Measurements from ENCODE around the gene CP.

The CP gene

DNA sequence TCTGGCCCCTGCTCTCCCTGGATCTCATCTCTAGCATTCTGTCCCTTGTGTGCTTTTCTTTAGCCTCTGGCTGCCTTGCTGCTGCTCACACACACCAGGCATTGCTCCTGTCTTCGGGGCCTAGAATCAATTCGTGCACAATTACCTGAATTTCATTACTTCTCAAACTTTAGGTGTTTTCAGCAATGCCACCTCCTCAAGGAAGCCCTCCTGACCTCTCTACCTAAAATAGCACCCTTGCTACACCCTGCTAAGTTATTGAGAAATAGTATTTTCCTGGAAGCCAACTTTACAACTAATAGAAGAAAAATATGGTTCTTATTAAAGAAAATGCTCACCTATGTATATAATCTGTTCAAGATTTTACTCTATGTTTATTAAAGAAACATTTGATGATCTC is 40.4 kb downstream of the CP start:
- H3K4me3 Mint-ChIP-seq: no peak overlapping the region
- H3K27ac Mint-ChIP-seq: no peak overlapping the region
- peaks cover 3% of the 10 kb centered on the region for H3K36me3 Mint-ChIP-seq
- H3K27me3 Mint-ChIP-seq: no peaks in the 10 kb centered on the region
- H3K9me3 Mint-ChIP-seq: no peaks in the 10 kb centered on the region
- DNase-seq: no peak
- CTCF ChIA-PET: no interaction called here
- H3K4me1 Mint-ChIP-seq: no peaks in the 10 kb centered on the region

- H3K4me1 Mint-ChIP-seq: peaks cover under 1% of the 10 kb centered on the region
- DNase-seq: no peak
- CTCF ChIA-PET: no interaction called here
- no peak overlapping the region for H3K4me3 Mint-ChIP-seq
- H3K9me3 Mint-ChIP-seq: no peaks in the 10 kb centered on the region
- no peaks in the 10 kb centered on the region for H3K27me3 Mint-ChIP-seq
- H3K36me3 Mint-ChIP-seq: peaks cover 6% of the 10 kb centered on the region
- no peak overlapping the region for H3K27ac Mint-ChIP-seq
Observed at GRCh38 chr3:149180057-149180573, 41.5 kb downstream of the CP start.

- H3K4me1 Mint-ChIP-seq: peaks cover 4% of the 10 kb centered on the region
- CTCF ChIA-PET: no interaction called here
- peaks cover 8% of the 10 kb centered on the region for H3K36me3 Mint-ChIP-seq
- H3K9me3 Mint-ChIP-seq: no peaks in the 10 kb centered on the region
- no peak overlapping the region for H3K4me3 Mint-ChIP-seq
- H3K27me3 Mint-ChIP-seq: no peaks in the 10 kb centered on the region
- no peak for DNase-seq
- no peak overlapping the region for H3K27ac Mint-ChIP-seq
Observed at GRCh38 chr3:149179220-149179619, 42.4 kb downstream of the CP start.

DNA sequence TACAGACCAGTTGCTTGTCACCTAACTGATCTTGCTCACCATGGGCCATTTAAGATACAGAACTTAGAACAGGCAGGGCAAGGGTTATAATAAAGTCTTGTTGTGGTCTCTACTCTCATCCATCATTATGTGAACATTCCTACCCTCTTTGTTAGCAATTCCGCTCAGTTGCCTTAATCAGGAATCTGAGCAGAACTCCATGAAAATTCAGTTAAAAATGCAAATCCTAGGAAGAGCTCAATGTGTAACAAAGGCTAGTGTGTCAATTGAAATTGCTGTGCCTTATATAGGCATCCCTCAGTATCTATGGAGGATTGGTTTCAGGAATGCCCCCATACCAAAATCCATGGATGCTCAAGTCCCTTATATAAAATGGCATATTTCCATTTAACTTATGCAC is 44.5 kb downstream of the CP start:
- Mint-ChIP-seq H3K36me3 (peaks cover 20% of the 10 kb centered on the region), H3K4me3 (no peak overlapping the region), H3K27ac (no peak overlapping the region), H3K4me1 (peaks cover 4% of the 10 kb centered on the region), H3K9me3 (no peaks in the 10 kb centered on the region), H3K27me3 (no peaks in the 10 kb centered on the region)
- DNase-seq: no peak
- CTCF ChIA-PET: interaction anchor here (1.2 kb wide), 1 partner anchor 57 kb away, joined by 3 read pairs; no protein-coding TSS in a partner anchor

DNA sequence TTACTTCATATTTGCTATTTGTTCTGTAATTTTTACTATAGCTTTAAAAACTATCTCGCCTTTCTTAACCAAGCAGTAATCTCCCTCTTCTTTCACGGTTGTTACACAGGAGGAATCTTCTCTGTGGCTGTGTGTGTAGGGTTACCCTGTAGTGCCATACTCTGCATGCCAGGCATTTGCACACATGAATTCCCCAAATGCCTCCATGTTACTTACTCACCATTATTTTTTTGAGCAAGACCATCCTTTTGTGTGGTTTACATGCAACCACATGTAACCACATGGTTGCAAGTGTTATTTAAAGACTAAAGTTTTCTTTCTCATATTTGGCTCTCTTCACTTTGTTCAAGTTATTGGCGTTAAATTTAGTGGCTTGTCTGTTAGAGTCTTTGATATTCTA is 46.7 kb downstream of the CP start:
- CTCF ChIA-PET: no interaction called here

GRCh38 chr3:149170672-149171071 is 51.0 kb downstream of the CP start:
- H3K27ac Mint-ChIP-seq: no peak overlapping the region
- H3K36me3 Mint-ChIP-seq: peaks cover 38% of the 10 kb centered on the region
- CTCF ChIA-PET: no interaction called here

More for the DNA sequence above, 46.7 kb downstream of the CP start:
- Mint-ChIP-seq H3K27me3 (no peaks in the 10 kb centered on the region), H3K9me3 (no peaks in the 10 kb centered on the region), H3K4me1 (peaks cover 4% of the 10 kb centered on the region), H3K27ac (no peak overlapping the region), H3K36me3 (peaks cover 30% of the 10 kb centered on the region), H3K4me3 (no peak overlapping the region)
- DNase-seq: no peak

GRCh38 chr3:149167898-149168297 is 53.7 kb downstream of the CP start:
- DNase-seq: no peak
- no peaks in the 10 kb centered on the region for H3K27me3 Mint-ChIP-seq
- peaks cover 40% of the 10 kb centered on the region for H3K36me3 Mint-ChIP-seq
- H3K27ac Mint-ChIP-seq: no peak overlapping the region
- H3K9me3 Mint-ChIP-seq: no peaks in the 10 kb centered on the region
- CTCF ChIA-PET: no interaction called here
- no peaks in the 10 kb centered on the region for H3K4me1 Mint-ChIP-seq
- no peak overlapping the region for H3K4me3 Mint-ChIP-seq

More at GRCh38 chr3:149170672-149171071, 51.0 kb downstream of the CP start:
- H3K27me3 Mint-ChIP-seq: no peaks in the 10 kb centered on the region
- H3K4me3 Mint-ChIP-seq: no peak overlapping the region
- no peaks in the 10 kb centered on the region for H3K9me3 Mint-ChIP-seq
- peaks cover 4% of the 10 kb centered on the region for H3K4me1 Mint-ChIP-seq
- no peak for DNase-seq

DNA sequence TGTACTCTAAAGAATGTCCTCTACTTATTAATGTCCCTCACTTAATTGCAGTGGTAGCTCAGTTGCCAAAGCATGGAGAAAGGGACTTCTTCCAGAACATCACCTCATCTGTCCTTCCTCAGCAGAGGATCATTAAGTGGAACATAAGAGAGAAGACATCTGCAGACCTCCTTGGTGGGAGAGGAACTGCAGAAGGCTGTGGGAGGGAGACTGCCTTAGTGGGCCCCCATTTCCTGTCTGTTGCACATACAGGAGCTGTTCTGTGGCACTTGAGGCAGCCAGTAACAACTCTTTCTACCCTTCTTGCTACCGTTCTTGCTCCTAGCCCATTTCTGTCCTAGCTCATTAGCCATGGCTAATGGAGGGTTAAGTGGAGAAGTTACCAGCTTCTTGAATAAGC is 58.6 kb downstream of the CP start:
- H3K36me3 Mint-ChIP-seq: peaks cover 45% of the 10 kb centered on the region
- no peak overlapping the region for H3K4me3 Mint-ChIP-seq
- no peak overlapping the region for H3K27ac Mint-ChIP-seq
- no peaks in the 10 kb centered on the region for H3K9me3 Mint-ChIP-seq
- peaks cover 2% of the 10 kb centered on the region for H3K4me1 Mint-ChIP-seq
- CTCF ChIA-PET: no interaction called here
- no peaks in the 10 kb centered on the region for H3K27me3 Mint-ChIP-seq
- DNase-seq: no peak

DNA sequence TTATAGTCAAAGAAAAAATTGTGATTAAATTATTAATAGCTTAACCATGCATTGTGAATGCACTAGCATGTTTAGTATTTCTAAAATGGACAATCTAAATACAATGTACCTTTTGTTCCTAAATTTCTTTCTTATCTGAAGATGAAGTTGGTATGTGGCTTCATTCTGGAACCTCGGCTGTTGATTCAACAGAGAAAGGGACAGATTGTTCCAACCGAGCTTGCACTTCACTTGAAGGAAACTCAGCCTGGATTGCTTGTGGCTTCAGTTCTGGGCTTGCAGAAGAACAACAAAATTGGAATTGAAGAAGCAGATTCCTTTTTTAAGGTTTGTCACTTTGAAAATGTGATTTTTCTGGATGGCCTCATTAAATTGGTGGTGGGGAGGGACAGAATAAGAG is 59.6 kb downstream of the CP start:
- CTCF ChIA-PET: interaction anchor here (0.6 to 0.8 kb wide), 3 partner anchors 26 to 694 kb away, joined by 3 read pairs; no protein-coding TSS in a partner anchor
- no peak overlapping the region for H3K27ac Mint-ChIP-seq
- DNase-seq: no peak
- H3K4me3 Mint-ChIP-seq: no peak overlapping the region
- peaks cover 44% of the 10 kb centered on the region for H3K36me3 Mint-ChIP-seq
- peaks cover 2% of the 10 kb centered on the region for H3K4me1 Mint-ChIP-seq
- H3K9me3 Mint-ChIP-seq: no peaks in the 10 kb centered on the region
- no peaks in the 10 kb centered on the region for H3K27me3 Mint-ChIP-seq

DNA sequence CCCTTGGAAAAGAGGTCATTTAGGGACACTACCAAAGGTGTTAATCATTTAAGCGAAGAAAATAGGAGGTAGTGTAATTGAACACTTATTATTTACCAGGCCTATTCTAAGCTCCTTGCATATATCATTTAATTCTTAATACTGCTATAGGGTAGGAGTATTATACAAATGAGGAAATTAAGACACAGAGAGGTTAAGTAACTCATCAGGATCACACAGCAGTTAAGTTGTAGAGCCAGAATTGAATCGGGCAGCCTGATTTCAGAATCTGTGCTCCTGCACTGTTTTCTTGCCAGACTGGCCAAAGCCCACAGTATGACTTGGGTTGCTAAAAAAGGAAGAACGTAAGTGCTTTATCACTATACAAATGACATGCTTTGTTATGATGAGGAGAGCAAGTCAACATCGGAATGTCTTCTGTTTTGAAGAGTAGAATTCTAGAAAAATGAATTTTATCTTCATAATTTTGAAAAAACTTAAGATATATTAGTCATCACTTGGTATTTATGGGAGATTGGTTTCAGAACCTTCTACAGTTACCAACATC is 60.8 kb downstream of the CP start:
- Mint-ChIP-seq H3K36me3 (peaks cover 47% of the 10 kb centered on the region), H3K27ac (no peak overlapping the region), H3K9me3 (no peaks in the 10 kb centered on the region), H3K4me3 (no peak overlapping the region), H3K4me1 (peaks cover 2% of the 10 kb centered on the region), H3K27me3 (no peaks in the 10 kb centered on the region)
- no peak for DNase-seq
- CTCF ChIA-PET: no interaction called here

GRCh38 chr3:149153402-149153801 is 68.2 kb downstream of the CP start:
- Mint-ChIP-seq H3K4me3 (no peak overlapping the region), H3K27me3 (no peaks in the 10 kb centered on the region), H3K36me3 (peaks cover 53% of the 10 kb centered on the region), H3K9me3 (no peaks in the 10 kb centered on the region), H3K27ac (no peak overlapping the region), H3K4me1 (peaks cover 18% of the 10 kb centered on the region)
- CTCF ChIA-PET: interaction anchor here (1.3 kb wide), 1 partner anchor 199 kb away, joined by 3 read pairs; no protein-coding TSS in a partner anchor
- DNase-seq: no peak

DNA sequence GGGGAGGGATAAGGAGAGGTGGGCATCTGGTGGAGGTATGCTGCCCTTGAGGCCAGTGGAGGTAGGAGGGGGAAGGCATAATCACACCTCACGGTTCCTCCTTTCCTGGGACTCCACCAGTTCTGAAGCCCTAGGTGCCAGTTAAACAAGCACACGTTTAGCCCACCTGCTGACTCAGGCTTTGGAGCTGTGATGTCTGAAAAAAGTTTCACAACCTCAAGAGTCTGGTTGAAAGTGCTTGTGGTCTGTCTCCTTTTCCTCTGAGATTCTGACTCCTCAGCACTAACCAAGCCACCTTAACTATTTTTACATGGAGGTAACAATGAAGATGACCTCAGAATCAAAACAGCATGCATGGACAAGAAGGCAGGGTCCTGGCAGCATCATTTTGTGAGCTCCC is 69.2 kb downstream of the CP start:
- Mint-ChIP-seq H3K27ac (no peak overlapping the region), H3K4me3 (no peak overlapping the region), H3K4me1 (peaks cover 18% of the 10 kb centered on the region), H3K27me3 (no peaks in the 10 kb centered on the region), H3K9me3 (no peaks in the 10 kb centered on the region), H3K36me3 (peaks cover 49% of the 10 kb centered on the region)
- DNase-seq: peak; percentile 34
- CTCF ChIA-PET: interaction anchor here (1.3 kb wide), 1 partner anchor 198 kb away, joined by 3 read pairs; no protein-coding TSS in a partner anchor

- no peaks in the 10 kb centered on the region for H3K9me3 Mint-ChIP-seq
- CTCF ChIA-PET: no interaction called here
- no peak overlapping the region for H3K27ac Mint-ChIP-seq
- H3K27me3 Mint-ChIP-seq: no peaks in the 10 kb centered on the region
- H3K4me3 Mint-ChIP-seq: no peak overlapping the region
- peaks cover 18% of the 10 kb centered on the region for H3K4me1 Mint-ChIP-seq
- DNase-seq: no peak
- H3K36me3 Mint-ChIP-seq: peaks cover 49% of the 10 kb centered on the region
Observed at GRCh38 chr3:149151843-149152242, 69.8 kb downstream of the CP start.

GRCh38 chr3:149150436-149150835 is 71.2 kb downstream of the CP start:
- peaks cover 18% of the 10 kb centered on the region for H3K4me1 Mint-ChIP-seq
- no peaks in the 10 kb centered on the region for H3K27me3 Mint-ChIP-seq
- peaks cover 43% of the 10 kb centered on the region for H3K36me3 Mint-ChIP-seq
- H3K27ac Mint-ChIP-seq: no peak overlapping the region
- DNase-seq: no peak
- H3K4me3 Mint-ChIP-seq: no peak overlapping the region
- CTCF ChIA-PET: interaction anchor here (0.7 kb wide), 1 partner anchor 258 kb away, joined by 3 read pairs; no protein-coding TSS in a partner anchor
- no peaks in the 10 kb centered on the region for H3K9me3 Mint-ChIP-seq

DNA sequence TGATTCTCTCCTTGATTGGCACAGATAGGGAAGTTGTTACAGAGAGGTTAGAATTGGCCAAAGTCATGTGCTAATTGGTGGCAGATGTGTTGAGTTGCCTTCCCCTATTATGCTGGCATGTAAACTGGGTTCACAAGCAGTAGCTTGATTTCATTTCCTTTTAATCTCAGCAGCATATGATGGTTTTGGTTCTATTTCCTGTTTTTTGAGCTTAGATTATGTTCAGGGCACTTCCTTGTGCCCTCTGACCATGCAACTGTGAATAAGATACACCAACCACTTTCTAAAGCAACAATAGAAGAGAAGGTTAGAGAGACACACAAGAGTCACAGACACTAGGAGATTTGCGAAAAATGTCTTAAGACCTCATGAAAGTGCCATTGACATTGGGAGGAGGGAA is 75.7 kb downstream of the CP start:
- Mint-ChIP-seq H3K4me3 (no peak overlapping the region), H3K36me3 (peaks cover 43% of the 10 kb centered on the region), H3K4me1 (peaks cover 2% of the 10 kb centered on the region), H3K9me3 (no peaks in the 10 kb centered on the region), H3K27ac (no peak overlapping the region), H3K27me3 (no peaks in the 10 kb centered on the region)
- no peak for DNase-seq
- CTCF ChIA-PET: no interaction called here
